Measurements from ENCODE around the gene DIS3L2. TPM values are rescaled to one million over a fixed set of nuclear protein-coding genes. Genes with fewer than 3 reads are reported as not detected.

Gene DIS3L2
- total RNA-seq, 1 experiment from 2014 or later: 28.5 TPM

GRCh38 chr2:232073026-232073425 is 111.5 kb downstream of the DIS3L2 start (continued):
- TF ChIP-seq NFATC4 (CRISPR knock-in tag; IDR thresholded peaks at IDR 0.05): no peak

- TF ChIP-seq SMAD3 (CRISPR knock-in tag; IDR thresholded peaks at IDR 0.05; ENCODE audit: borderline replicate concordance) (no peak), ZNF423 (CRISPR knock-in tag; IDR thresholded peaks at IDR 0.05) (no peak), ZNF121 (CRISPR knock-in tag; IDR thresholded peaks at IDR 0.05) (no peak), MXD4 (CRISPR knock-in tag; IDR thresholded peaks at IDR 0.05; ENCODE audit: borderline replicate concordance) (no peak), USF2 (CRISPR knock-in tag; IDR thresholded peaks at IDR 0.05) (no peak), GTF2I (CRISPR knock-in tag; conservative IDR thresholded peaks at IDR 0.05) (no peak), ESRRA (CRISPR knock-in tag; IDR thresholded peaks at IDR 0.05; ENCODE audit: borderline replicate concordance) (no peak), ZNF425 (CRISPR knock-in tag; conservative IDR thresholded peaks at IDR 0.05) (no peak), NR2C2 (CRISPR knock-in tag; IDR thresholded peaks at IDR 0.05) (no peak), HMGA2 (CRISPR knock-in tag; IDR thresholded peaks at IDR 0.05) (no peak), NFATC4 (CRISPR knock-in tag; IDR thresholded peaks at IDR 0.05) (no peak), NFE2L1 (CRISPR knock-in tag; IDR thresholded peaks at IDR 0.05) (no peak), ZMAT4 (CRISPR knock-in tag; IDR thresholded peaks at IDR 0.05) (no peak)
- H3K36me3 Mint-ChIP-seq: no peaks in the 10 kb centered on the region
- ATAC-seq (no peak), DNase-seq (ENCODE audit: low spot score) (no peak)
- no peak overlapping the region for H3K4me3 Mint-ChIP-seq
- H3K27ac Mint-ChIP-seq: no peak overlapping the region
- CTCF ChIA-PET: no interaction called here
- no peaks in the 10 kb centered on the region for H3K27me3 Mint-ChIP-seq (ENCODE audit: low read depth)
- H3K9me3 Mint-ChIP-seq: no peaks in the 10 kb centered on the region
- POLR2A ChIA-PET: no interaction called here
- H3K4me1 Mint-ChIP-seq: peaks cover 3% of the 10 kb centered on the region; the same call in 1 of the 2 replicates
These were observed 112.2 kb downstream of the DIS3L2 start for GRCh38 chr2:232073699-232074098.

GRCh38 chr2:232075080-232075479 is 113.6 kb downstream of the DIS3L2 start:
- no peaks in the 10 kb centered on the region for H3K36me3 Mint-ChIP-seq
- no peaks in the 10 kb centered on the region for H3K9me3 Mint-ChIP-seq
- no peaks in the 10 kb centered on the region for H3K27me3 Mint-ChIP-seq (ENCODE audit: low read depth)
- H3K4me3 Mint-ChIP-seq: no peak overlapping the region
- no peak for ATAC-seq
- no peak for TF ChIP-seq GABPB1 (CRISPR knock-in tag; IDR thresholded peaks at IDR 0.05)
- no peak for TF ChIP-seq ESRRA (CRISPR knock-in tag; IDR thresholded peaks at IDR 0.05; ENCODE audit: borderline replicate concordance)
- no peak for TF ChIP-seq MXD4 (CRISPR knock-in tag; IDR thresholded peaks at IDR 0.05; ENCODE audit: borderline replicate concordance)
- no peak for TF ChIP-seq JAZF1 (CRISPR knock-in tag; IDR thresholded peaks at IDR 0.05)
- TF ChIP-seq RORB (CRISPR knock-in tag; IDR thresholded peaks at IDR 0.05): no peak
- no peak for TF ChIP-seq ZNF317 (CRISPR knock-in tag; IDR thresholded peaks at IDR 0.05; ENCODE audit: borderline replicate concordance, low read depth)
- no peak for TF ChIP-seq ZNF263 (CRISPR knock-in tag; IDR thresholded peaks at IDR 0.05; ENCODE audit: low read depth)
- TF ChIP-seq NFATC4 (CRISPR knock-in tag; IDR thresholded peaks at IDR 0.05): no peak
- no peak for TF ChIP-seq MYBL2 (CRISPR knock-in tag; IDR thresholded peaks at IDR 0.05)
- no peak for TF ChIP-seq ATF3 (CRISPR knock-in tag; conservative IDR thresholded peaks at IDR 0.05)
- no peak for TF ChIP-seq USF1 (CRISPR knock-in tag; IDR thresholded peaks at IDR 0.05)
- no peak for TF ChIP-seq SMAD3 (CRISPR knock-in tag; IDR thresholded peaks at IDR 0.05; ENCODE audit: borderline replicate concordance)
- TF ChIP-seq JUN (CRISPR knock-in tag; IDR thresholded peaks at IDR 0.05): no peak
- no peak for TF ChIP-seq FOXJ3 (CRISPR knock-in tag; IDR thresholded peaks at IDR 0.05; ENCODE audit: borderline replicate concordance)
- no peak for TF ChIP-seq ELF4 (CRISPR knock-in tag; IDR thresholded peaks at IDR 0.05; ENCODE audit: low read depth)
- TF ChIP-seq ZNF425 (CRISPR knock-in tag; conservative IDR thresholded peaks at IDR 0.05): no peak
- TF ChIP-seq NFE2L1 (CRISPR knock-in tag; IDR thresholded peaks at IDR 0.05): no peak
- no peak for TF ChIP-seq NR3C1 (CRISPR knock-in tag; conservative IDR thresholded peaks at IDR 0.05; ENCODE audit: low read depth)
- CTCF ChIA-PET: interaction anchor here (0.7 kb wide), 1 partner anchor 86 kb away, joined by 3 read pairs; no protein-coding TSS in a partner anchor
- peaks cover 3% of the 10 kb centered on the region; the same call in 1 of the 2 replicates for H3K4me1 Mint-ChIP-seq
- H3K27ac Mint-ChIP-seq: no peak overlapping the region
- no peak for DNase-seq (ENCODE audit: low spot score)
- POLR2A ChIA-PET: no interaction called here

All from WTC11 (cell line).